HG03066 (cell line): ENCODE data around the gene GIMAP6.
"Not testable (repeated sequence)": the region's sequence is repeated elsewhere in the genome, so short reads cannot be mapped to it uniquely, and the experiment has no call there.

Source experiments
- ATAC-seq: cut with Tn5 transposase; IDR thresholded peaks from one replicate; pipeline ENCODE4 v1.9.1; 2021; ENCODE audit warnings: low read depth; ENCODE audit not compliant: unreplicated experiment

Gene GIMAP6

GRCh38 chr7:150648353-150649079 is 16.3 kb upstream of the GIMAP6 start:
- no peak for ATAC-seq

- no peak for ATAC-seq
These were observed 13.3 kb upstream of the GIMAP6 start for GRCh38 chr7:150645259-150646020.

- ATAC-seq = no peak
These were observed 10.7 kb upstream of the GIMAP6 start for GRCh38 chr7:150642926-150643325.

- no peak for ATAC-seq
These were observed 9.7 kb upstream of the GIMAP6 start for GRCh38 chr7:150641854-150642253.

- no peak for ATAC-seq
These were observed 1.7 kb upstream of the GIMAP6 start for GRCh38 chr7:150633926-150634325.

- ATAC-seq = peak; percentile 51
These were observed 930 bp downstream of the GIMAP6 start for GRCh38 chr7:150631084-150631826.

- no peak for ATAC-seq
These were observed 2.8 kb downstream of the GIMAP6 start for GRCh38 chr7:150629347-150629746.

GRCh38 chr7:150627959-150628358 is 4.2 kb downstream of the GIMAP6 start:
- no peak for ATAC-seq

- ATAC-seq = no peak
These were observed 5.5 kb downstream of the GIMAP6 start for GRCh38 chr7:150626696-150627095.

GRCh38 chr7:150621376-150621775 is 10.8 kb downstream of the GIMAP6 start:
- ATAC-seq = no peak

GRCh38 chr7:150620617-150621371 is 11.4 kb downstream of the GIMAP6 start:
- ATAC-seq = peak; percentile 54

- no peak for ATAC-seq
These were observed 12.1 kb downstream of the GIMAP6 start for GRCh38 chr7:150620061-150620460.

- ATAC-seq = not testable (repeated sequence)
These were observed 16.9 kb downstream of the GIMAP6 start for GRCh38 chr7:150615221-150615755.

- not testable (repeated sequence) for ATAC-seq
These were observed 17.8 kb downstream of the GIMAP6 start for GRCh38 chr7:150614426-150614825.

- ATAC-seq = no peak
These were observed 18.3 kb downstream of the GIMAP6 start for GRCh38 chr7:150613880-150614279.

- no peak for ATAC-seq
These were observed 19.3 kb downstream of the GIMAP6 start for GRCh38 chr7:150612925-150613324.

- ATAC-seq = no peak
These were observed 22.0 kb downstream of the GIMAP6 start for GRCh38 chr7:150610233-150610632.

- ATAC-seq = not testable (repeated sequence)
These were observed 28.6 kb downstream of the GIMAP6 start for GRCh38 chr7:150603600-150603999.

- ATAC-seq = no peak
These were observed 36.8 kb downstream of the GIMAP6 start for GRCh38 chr7:150595361-150595760.

- no peak for ATAC-seq
These were observed 37.4 kb downstream of the GIMAP6 start for GRCh38 chr7:150594805-150595204.
